ENCODE results near the gene NTM. TPM values are rescaled to one million over a fixed set of nuclear protein-coding genes. Genes with fewer than 3 reads are reported as not detected.

The NTM gene
- total and polyA plus RNA-seq, 2 of the 8 experiments (the other 6 are each of a cell fraction or from before 2014, with no cell fraction given): 13.4 to 20.0 TPM

DNA sequence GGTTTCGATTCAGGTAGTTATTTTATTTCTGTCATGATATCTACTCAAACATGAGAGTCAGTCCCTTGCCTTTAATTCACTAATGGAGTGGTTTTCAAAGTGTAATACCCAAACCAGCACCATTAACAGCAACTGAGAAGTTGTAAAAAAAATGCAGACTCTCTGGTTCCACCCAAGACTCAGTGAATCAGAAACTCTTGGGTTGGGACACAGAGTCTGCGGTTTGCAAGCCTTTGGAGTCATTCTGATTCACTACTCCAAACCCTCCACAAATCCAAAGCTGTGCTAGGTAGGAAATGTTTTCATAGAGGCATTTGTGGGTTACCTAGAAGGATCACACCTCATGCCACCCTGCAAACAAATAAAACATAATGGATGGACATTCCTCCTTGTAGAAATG is 340.1 kb downstream of the NTM start (continued):
- TF ChIP-seq RAD21 (IDR thresholded peaks at IDR 0.05 in 1 of 2, conservative IDR thresholded peaks at IDR 0.05 in 1 of 2; ENCODE audit: low read depth in 2 of 2, low read length in 2 of 2) (no peak), EP300 (IDR thresholded peaks at IDR 0.05; ENCODE audit: borderline replicate concordance in 1 of 2, low read depth in 2 of 2, low read length in 2 of 2) (no peak)
